HK-2 (cell line): ENCODE measurements around the gene SLC51B.
"Not testable (repeated sequence)": the region's sequence is repeated elsewhere in the genome, so short reads cannot be mapped to it uniquely, and the experiment has no call there.

Experiments
- DNase-seq: peaks from one replicate; pipeline ENCODE4 v3.0.0-alpha.2; 2018; ENCODE audit not compliant: unreplicated experiment

Gene SLC51B

DNA sequence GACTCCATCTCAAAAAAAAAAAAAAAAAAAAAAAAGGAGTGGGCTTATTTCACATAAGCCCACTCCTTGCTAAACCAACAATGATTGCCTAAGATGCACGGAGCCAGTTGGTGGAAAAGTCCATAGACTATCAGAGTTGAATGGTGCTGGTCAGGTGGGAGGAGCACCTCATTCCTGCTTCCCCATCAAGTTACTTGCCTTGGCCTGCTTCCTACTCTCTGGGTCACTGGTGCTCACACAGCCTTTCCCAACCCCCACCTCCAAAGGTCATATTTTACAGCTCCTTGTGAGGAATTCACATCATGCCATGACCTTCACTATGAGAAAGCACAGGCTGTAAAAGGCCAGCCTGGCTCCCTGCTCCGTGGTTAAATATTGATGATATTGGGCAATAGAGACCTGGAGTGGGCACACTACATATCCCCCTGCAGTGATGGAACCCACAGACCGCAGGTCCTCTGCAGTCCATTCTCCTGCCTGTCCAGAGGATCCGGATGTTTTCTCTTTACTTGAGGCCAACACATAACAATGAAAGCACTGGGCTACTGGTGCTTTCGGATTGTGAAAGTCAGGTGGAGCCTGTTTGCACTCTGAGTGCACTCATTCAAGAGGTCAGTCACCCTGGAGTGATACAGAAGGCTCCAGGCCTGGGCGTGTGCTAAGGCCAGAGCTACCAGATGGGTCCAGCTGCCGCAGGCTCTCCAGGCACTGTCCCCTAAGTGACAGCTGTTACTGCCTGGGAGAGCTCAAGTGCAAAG lies at the start of gene SLC51B:
Gene SLC51B, plus strand, starts transcription at position 664 of the 758 bp plus-strand sequence. CDS start 4,618 bp downstream, outside the sequence.
- DNase-seq = no peak

GRCh38 chr15:64997066-64997465 lies 48.1 kb upstream of the SLC51B start:
- DNase-seq = no peak

DNA sequence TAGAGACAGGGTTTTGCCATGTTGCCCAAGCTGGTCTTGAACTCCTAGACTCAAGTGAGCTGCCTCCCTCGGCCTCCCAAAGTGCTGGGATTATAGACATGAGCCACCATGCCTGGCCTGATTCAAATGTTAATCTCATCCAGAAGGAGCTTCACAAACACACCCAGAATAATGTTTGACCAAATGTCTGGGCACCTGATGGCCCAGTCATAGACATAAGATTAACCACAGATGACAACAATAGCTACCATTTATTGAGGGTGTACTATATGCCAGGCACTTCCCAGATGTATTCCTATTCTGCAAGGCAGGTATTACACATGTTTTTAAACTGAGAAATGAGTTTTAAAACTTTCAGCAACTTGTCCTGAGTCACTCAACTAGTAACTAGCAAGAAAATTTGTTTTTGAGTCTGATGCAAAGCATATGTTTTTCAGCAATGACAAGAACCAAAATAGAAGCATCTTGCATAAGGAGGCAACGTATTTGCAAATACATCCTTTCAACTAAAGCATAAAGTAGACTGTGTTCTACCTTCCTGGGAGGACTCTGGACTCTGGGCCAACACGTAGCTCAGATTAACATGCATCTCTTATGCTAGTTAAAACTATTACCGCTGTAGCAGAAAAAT lies 47.3 kb upstream of the SLC51B start:
- no peak for DNase-seq

DNA sequence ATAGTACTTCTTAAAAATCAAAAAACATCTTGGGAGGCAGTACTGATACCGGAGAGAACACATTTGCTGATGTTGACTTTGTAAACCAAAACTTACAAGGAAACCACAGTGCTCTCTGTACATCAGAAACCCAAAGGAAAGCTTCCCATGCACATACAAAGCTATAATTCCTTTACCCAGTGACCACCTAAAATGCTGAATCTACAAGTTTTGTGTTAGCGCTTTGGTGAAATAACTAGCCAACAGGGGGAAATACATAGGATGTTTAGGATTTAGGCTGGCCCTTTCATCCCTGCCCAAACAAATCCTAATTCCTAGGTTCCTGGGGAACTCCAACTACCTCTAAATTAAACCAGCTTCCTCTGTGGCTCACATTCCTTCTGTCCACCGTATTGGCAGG lies 40.2 kb upstream of the SLC51B start:
- no peak for DNase-seq

DNA sequence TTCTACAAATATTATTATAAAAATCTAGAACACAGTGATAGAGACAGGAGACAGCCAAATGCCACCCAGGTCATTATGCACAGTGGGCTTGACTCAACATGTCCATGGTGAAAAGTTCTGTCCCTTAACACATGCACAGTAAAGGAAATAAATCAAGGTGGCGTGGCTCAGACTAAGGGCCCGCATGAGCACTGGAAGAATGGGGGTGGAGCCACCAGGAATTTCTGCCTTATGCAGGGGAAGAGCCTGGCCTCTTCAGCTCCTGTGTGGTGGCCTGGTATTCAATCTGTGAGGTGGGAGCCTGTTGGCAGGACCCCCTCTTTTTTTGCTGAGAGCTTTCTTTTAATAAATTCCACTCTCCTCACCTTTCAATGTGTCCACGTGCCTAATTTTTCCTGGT lies 38.3 kb upstream of the SLC51B start:
- DNase-seq = no peak

- no peak for DNase-seq
These were observed 36.2 kb upstream of the SLC51B start for GRCh38 chr15:65008983-65009382.

DNA sequence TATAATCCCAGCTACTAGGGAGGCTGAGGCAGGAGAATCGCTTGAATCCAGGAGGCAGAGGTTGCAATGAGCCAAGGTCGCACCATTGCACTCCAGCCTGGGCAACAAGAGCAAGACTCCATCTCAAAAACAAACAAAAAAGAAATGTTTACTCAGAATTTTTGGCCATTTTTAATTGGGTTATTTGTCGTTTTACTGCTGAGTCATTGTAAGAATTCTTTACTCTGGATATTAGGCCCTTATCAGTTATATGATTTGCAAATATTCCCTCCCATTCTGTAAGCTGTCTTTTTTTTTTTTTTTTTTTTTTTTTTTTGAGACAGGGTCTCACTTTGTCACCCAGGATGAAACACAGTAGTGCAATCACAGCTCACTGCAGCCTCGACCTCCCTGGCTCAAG lies 34.0 kb upstream of the SLC51B start:
- DNase-seq = not testable (repeated sequence)

- DNase-seq = no peak
These were observed 24.8 kb upstream of the SLC51B start for GRCh38 chr15:65020419-65020818.

- DNase-seq = no peak
These were observed 23.7 kb upstream of the SLC51B start for GRCh38 chr15:65021488-65021887.

DNA sequence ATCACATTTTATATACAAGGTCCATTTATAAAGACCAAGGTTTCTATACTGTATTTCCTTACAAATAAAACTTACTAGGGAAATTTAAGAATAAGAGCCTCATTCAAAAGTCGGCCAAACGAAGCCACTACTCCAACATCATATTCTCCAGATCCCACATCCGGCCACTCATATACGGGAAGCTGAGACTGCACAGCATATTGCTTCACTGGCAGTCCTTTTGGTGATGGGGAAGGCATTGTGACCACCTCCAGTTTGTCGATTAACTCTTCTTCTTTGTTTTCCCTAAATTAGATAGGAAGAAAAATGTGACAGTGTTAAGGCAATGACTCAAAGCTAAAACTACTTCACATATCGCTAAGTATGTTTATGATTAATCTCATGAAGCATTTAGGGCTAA lies 18.4 kb upstream of the SLC51B start:
- DNase-seq = no peak

DNA sequence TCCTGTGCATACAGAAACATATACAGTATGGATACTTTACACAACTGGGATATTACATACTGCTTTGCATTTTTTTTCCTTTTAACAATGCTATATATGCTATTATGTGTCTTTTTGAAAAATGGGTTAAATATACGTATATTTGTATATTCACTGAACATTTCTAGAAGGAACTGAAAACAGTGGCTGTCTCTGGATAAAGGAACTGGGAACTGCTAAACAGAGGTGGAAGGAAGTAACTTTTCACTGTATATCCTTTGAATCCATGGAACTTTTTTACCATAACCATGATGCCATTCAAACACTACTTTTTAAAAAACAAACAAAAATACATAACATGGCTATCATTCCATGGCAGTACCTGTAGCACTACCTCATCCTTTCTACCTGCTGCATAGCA lies 17.6 kb upstream of the SLC51B start:
- no peak for DNase-seq

DNA sequence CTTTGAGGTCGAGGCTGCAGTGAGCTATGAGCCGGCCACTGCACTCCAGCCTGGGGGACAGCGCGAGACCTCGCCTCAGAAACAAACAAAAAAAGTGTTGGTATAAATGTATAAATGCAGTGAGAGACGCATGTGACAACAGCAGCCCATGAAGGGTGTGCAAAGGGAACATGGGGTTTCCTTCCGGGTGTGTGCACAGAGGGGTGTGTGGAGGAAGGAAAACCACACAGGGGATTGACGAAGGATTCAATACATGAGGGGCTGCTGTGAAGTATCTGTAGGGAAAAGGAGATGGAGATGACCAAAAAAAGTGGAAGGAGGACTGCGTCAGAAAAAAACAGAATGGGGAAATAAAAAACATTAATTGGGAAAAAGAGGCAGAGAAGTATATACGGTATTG lies 16.8 kb upstream of the SLC51B start:
- no peak for DNase-seq

GRCh38 chr15:65028921-65029735 lies 16.1 kb upstream of the SLC51B start, which contains the start of gene MTFMT:
MTFMT (minus strand) TSS chr15:65029639; CDS start chr15:65029613, 26 bp downstream.
- DNase-seq = peak; percentile 81

DNA sequence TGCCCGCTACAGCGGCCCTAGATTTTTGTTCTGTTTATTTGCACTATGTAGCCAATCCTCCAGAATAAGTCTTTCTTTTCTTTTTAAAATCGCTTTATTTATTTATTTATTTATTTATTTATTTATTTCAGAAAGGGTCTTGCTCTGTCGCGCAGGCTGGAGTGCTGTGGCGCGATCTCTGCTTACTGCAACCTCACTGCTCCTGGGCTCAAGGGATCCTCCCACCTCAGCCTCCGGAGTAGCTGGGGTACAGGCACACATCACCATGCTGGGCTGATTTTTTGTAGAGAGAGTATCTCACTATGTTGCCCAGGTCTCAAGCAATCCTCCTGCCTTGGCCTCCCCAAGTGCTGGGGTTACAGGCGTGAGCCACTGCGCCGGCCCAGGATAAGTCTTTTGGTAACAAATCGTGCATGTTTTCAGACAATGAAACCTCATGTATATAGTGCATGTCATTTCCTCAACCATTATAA lies 15.4 kb upstream of the SLC51B start:
- no peak for DNase-seq

DNA sequence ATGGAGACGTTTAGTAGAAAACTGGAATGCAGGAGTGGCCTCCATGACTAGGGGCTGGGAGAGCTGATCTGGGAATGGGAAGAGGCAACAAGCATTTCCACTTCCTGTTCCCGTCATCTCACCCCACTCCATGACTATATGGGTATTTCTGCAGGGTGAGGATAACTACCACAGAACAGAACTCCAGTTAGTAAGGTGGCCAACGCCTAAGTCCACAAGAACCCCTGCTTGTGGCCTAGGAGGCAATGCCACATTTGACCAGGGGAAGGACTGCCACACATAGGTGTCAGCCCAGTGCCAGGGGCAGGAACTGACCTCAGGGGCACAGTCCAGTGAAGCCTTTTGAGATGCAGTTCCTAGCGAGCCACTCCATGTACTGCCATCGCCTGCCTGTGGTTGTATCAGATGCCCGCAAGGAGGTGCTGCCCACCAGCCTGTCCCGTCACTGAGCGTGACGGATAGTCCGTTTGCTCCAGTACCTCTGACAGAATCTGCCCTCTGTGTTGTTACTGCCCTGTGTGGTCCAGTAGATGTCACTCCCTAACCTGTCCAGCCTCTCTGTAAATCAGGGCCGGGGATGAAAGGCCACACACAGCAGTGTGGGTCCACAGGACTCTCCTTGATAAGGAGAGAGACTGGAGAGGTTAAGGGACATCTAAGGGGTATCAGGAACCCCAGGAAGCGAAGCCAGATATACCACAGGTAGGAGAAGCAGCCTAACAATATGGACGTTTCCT lies 12.2 kb upstream of the SLC51B start:
- DNase-seq = peak; percentile 76

- no peak for DNase-seq
These were observed 11.4 kb upstream of the SLC51B start for GRCh38 chr15:65033659-65034269.

DNA sequence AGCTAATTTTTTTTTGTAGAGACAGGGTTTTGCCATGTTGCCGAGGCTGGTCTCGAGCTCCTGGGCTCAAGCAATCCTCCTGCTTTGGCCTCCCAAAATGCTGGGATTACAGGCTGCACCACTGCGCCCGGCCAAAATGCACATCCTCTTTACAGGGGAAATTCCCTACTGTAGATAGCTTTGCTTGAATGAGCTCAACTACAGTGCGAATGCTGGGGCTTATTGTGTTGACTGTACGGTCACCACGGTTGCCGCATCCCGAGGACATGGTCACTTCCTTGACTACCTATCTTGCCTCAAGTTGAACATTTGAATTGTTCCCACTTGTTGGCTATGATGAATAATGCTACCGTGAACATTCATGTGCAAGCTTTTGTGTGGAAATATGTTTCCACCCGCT lies 10.5 kb upstream of the SLC51B start:
- no peak for DNase-seq

GRCh38 chr15:65037309-65037708 lies 7.9 kb upstream of the SLC51B start:
- DNase-seq = no peak

- DNase-seq = no peak
These were observed 6.8 kb upstream of the SLC51B start for GRCh38 chr15:65038428-65038827.

DNA sequence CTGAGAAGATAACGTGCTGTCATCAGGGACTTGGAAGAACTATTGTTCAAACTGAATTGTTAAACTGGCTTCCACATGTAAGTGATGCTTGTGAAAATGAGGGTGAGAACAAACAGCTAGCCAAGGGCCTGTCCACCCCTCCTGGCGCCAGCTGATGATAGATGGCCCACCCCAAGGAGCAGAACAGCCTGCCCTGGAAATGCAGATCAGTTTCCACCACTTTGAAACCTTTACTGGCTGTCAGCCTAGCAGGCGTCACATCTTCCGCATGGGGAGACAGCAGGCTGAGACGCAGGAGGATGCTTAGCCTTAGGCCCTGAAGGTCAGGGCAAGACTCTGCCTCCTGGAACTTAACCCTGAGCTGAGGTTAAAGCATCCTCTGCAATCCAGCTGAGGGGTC lies 6.4 kb upstream of the SLC51B start:
- no peak for DNase-seq

DNA sequence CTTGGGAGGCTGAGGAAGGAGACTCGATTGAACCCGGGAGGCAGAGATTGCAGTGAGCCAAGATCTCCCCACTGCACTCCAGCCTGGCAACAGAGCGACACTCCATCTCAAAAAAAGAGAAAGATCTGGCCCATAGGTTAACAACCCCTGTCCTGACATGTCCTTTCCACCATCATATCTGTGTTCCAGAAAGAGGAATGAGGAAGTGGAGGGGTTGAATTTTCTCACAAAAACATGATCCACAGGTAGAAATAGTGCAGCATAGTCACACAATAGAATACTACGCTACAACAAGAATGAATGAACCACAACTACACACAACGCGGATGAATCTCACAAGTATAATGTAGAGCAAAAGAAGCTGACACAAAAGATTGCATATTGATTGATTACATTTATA lies 4.7 kb upstream of the SLC51B start:
- DNase-seq = no peak
